Activated effector memory CD4-positive, alpha-beta T cell treated with anti-CD3 and anti-CD28 coated beads, Interleukin-2, amount 50 U/mL, for 16 hours (primary cell): ENCODE measurements around the gene ENTR1.

Source experiments
- DNase-seq: peaks from one replicate; pipeline ENCODE4 v3.0.0-alpha.2; 2020

The ENTR1 gene

DNA sequence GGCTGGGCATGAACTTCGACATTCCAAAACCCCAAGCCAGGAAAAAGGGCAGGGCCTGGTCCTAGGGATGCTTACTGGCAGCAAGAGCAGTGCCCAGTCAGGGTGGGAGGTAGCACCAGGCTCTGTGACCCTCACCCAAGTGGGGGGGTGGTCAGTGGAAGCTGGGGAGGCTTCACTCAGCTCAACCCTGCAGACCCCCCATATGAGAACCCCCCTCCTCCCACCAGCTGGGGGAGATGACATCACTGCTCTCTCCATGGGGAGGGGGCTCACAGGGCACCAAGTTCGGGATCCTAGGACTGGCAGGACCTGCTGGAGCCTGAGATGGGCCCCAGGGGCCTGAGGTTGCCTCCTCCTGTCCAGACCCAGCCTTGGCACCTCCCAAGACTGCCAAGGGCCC lies 51.5 kb downstream of the ENTR1 start:
- no peak for DNase-seq

- DNase-seq, result no peak
These were observed 52.4 kb downstream of the ENTR1 start for GRCh38 chr9:136358016-136358415.

- no peak for DNase-seq
These were observed 53.1 kb downstream of the ENTR1 start for GRCh38 chr9:136357202-136357725.

- DNase-seq, result no peak
These were observed 54.5 kb downstream of the ENTR1 start for GRCh38 chr9:136355616-136356557.

- DNase-seq, result no peak
These were observed 55.8 kb downstream of the ENTR1 start for GRCh38 chr9:136354592-136355085.

GRCh38 chr9:136353757-136354488 lies 56.5 kb downstream of the ENTR1 start:
- DNase-seq, result no peak

DNA sequence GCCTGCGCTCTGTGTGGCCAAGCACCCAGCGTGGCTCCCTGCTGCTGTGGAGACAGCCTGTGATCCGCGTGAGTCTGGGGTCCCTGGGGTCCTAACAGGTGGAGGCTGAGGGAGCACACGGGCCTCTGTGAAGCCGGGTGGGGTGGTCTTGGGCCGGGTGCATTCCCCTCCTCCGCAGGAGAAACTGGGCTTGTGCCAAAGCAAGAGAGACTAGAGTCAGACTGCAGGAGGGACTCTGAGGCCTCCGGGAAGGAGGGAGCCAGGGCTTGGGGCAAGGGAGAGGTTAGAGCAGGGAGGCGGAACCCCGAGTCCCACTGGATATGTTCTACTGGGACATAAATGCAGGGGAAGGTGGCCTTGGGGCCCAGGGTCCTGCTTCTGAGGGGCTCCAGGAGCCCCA lies 57.3 kb downstream of the ENTR1 start:
- DNase-seq, result no peak

DNA sequence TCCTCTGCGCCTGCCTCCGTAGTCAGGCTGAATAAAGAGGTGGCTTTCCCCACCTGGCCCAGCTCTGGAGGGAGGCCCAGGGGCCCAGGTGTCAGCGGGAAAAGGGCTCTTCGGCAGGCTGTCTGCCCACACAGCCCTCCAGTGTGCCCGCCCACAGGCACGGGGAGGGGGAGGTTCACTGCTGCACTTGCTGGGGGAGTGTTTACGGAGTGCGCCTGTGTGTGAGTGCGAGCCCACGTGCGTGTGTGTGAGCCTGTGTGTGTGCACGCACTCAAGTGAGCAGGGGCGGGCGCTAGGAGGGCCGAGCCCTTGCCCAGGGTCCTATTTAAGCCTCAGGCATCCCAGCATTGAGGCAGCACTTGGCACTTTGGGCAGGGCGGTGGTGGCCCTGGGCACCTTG lies 57.7 kb downstream of the ENTR1 start:
- DNase-seq, result no peak
